MM.1S (cell line): ENCODE data around the gene GNE.
"Not testable (repeated sequence)": the region's sequence is repeated elsewhere in the genome, so short reads cannot be mapped to it uniquely, and the experiment has no call there.

Experiments
- DNase-seq: peaks from one replicate; pipeline ENCODE4 v3.0.0-alpha.2; 2015
- H2AFZ ChIP-seq: fragments of 300-600 bp; sonication (generic); 2 replicates; pipeline ENCODE4 v1.6.0; 2016; ENCODE audit warnings: antibody characterized with exemption, low read length
- H3F3A ChIP-seq: fragments of 300-600 bp; sonication (generic); 2 replicates; pipeline ENCODE4 v1.6.1; 2016; ENCODE audit warnings: mild to moderate bottlenecking, antibody characterized with exemption, low read length, moderate library complexity, mixed read lengths; ENCODE audit not compliant: insufficient read depth
- H3K27ac ChIP-seq: fragments of 300-600 bp; sonication (generic); 2 replicates; pipeline ENCODE4 v1.5.1; 2016; ENCODE audit warnings: mild to moderate bottlenecking, low read length
- H3K27me3 ChIP-seq: fragments of 300-600 bp; sonication (generic); replicated peaks from 2 replicates; pipeline ENCODE4 v1.6.0; 2016; ENCODE audit warnings: low read length; ENCODE audit not compliant: insufficient read depth
- H3K36me3 ChIP-seq: fragments of 300-600 bp; sonication (generic); replicated peaks from 2 replicates; pipeline ENCODE4 v1.6.1; 2016; ENCODE audit warnings: mild to moderate bottlenecking, low read length, mixed read lengths; ENCODE audit not compliant: insufficient read depth
- H3K4me1 ChIP-seq: fragments of 300-600 bp; sonication (generic); 2 replicates; pipeline ENCODE4 v1.6.1; 2016; ENCODE audit warnings: low read length, mixed read lengths
- H3K4me2 ChIP-seq: fragments of 300-600 bp; sonication (generic); 2 replicates; pipeline ENCODE4 v1.6.0; 2016; ENCODE audit warnings: low read depth, low read length
- H3K4me3 ChIP-seq: fragments of 300-600 bp; sonication (generic); 2 replicates; pipeline ENCODE4 v1.5.1; 2016; ENCODE audit warnings: low read length, mixed read lengths
- H3K79me2 ChIP-seq: fragments of 300-600 bp; sonication (generic); 2 replicates; pipeline ENCODE4 v1.6.1; 2016; ENCODE audit warnings: mixed run types, low read length, mixed read lengths
- H3K9ac ChIP-seq: fragments of 300-600 bp; sonication (generic); 2 replicates; pipeline ENCODE4 v1.6.1; 2016; ENCODE audit warnings: low read length, mixed read lengths
- H3K9me2 ChIP-seq: fragments of 300-600 bp; sonication (generic); replicated peaks from 2 replicates; pipeline ENCODE4 v1.6.1; 2016; ENCODE audit warnings: mild to moderate bottlenecking, low read length, mixed read lengths; ENCODE audit not compliant: insufficient read depth
- H3K9me3 ChIP-seq: fragments of 300-600 bp; sonication (generic); replicated peaks from 2 replicates; pipeline ENCODE4 v1.6.1; 2016; ENCODE audit warnings: mild to moderate bottlenecking, low read length, mixed read lengths; ENCODE audit not compliant: insufficient read depth
- H4K20me1 ChIP-seq: fragments of 300-600 bp; sonication (generic); 2 replicates; pipeline ENCODE4 v1.6.1; 2016; ENCODE audit warnings: mild to moderate bottlenecking, low read length, moderate library complexity, mixed read lengths; ENCODE audit not compliant: insufficient read depth
- EZH2 ChIP-seq: fragments of 300-600 bp; sonication (generic); optimal IDR thresholded peaks from 2 replicates; pipeline ENCODE3; 2017; ENCODE audit warnings: low read depth, mild to moderate bottlenecking, antibody characterized with exemption, low read length, mixed read lengths
- EZH2phosphoT487 ChIP-seq: fragments of 300-600 bp; sonication (generic); IDR thresholded peaks from 2 replicates; pipeline ENCODE4 v1.6.1; 2018; ENCODE audit warnings: antibody characterized with exemption, low read length
- TF ChIP-seq, protein P1 (sequence below): fragments of 300-600 bp; sonication (generic); IDR thresholded peaks from 2 replicates; pipeline ENCODE4 v1.5.1; 2016; ENCODE audit warnings: antibody characterized with exemption, low read length, mixed read lengths

Gene GNE

GRCh38 chr9:36189976-36190375, 68.3 kb downstream of the GNE start:
- H3K4me1 ChIP-seq = peaks cover 31% of the 10 kb centered on the region
- H3K4me3 ChIP-seq = peak overlapping the region; percentile 95
- no peaks in the 10 kb centered on the region for H3K36me3 ChIP-seq
- H3K79me2 ChIP-seq = peaks cover 43% of the 10 kb centered on the region
- peak overlapping the region; percentile 64; the same call in 1 of the 2 replicates for H3K27ac ChIP-seq
- H3K9me3 ChIP-seq = no peaks in the 10 kb centered on the region
- peak overlapping the region; percentile 89 for H3K9ac ChIP-seq
- H3K27me3 ChIP-seq = no peaks in the 10 kb centered on the region
- peaks cover 31% of the 10 kb centered on the region for H4K20me1 ChIP-seq
- peak; percentile 10 for DNase-seq
- H3K4me2 ChIP-seq = peak overlapping the region; percentile 90
- no peaks in the 10 kb centered on the region for H3K9me2 ChIP-seq
- TF ChIP-seq EZH2 (no peak), EZH2phosphoT487 (no peak)
- TF ChIP-seq, protein P1, sequence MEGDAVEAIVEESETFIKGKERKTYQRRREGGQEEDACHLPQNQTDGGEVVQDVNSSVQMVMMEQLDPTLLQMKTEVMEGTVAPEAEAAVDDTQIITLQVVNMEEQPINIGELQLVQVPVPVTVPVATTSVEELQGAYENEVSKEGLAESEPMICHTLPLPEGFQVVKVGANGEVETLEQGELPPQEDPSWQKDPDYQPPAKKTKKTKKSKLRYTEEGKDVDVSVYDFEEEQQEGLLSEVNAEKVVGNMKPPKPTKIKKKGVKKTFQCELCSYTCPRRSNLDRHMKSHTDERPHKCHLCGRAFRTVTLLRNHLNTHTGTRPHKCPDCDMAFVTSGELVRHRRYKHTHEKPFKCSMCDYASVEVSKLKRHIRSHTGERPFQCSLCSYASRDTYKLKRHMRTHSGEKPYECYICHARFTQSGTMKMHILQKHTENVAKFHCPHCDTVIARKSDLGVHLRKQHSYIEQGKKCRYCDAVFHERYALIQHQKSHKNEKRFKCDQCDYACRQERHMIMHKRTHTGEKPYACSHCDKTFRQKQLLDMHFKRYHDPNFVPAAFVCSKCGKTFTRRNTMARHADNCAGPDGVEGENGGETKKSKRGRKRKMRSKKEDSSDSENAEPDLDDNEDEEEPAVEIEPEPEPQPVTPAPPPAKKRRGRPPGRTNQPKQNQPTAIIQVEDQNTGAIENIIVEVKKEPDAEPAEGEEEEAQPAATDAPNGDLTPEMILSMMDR = no peak
- no peaks in the 10 kb centered on the region for H3F3A ChIP-seq
- peak overlapping the region; percentile 95; the same call in 1 of the 2 replicates for H2AFZ ChIP-seq

- no peaks in the 10 kb centered on the region for H3K9me3 ChIP-seq
- no peak for TF ChIP-seq EZH2
- no peak for TF ChIP-seq EZH2phosphoT487
- TF ChIP-seq, protein P1 = no peak
- H3K4me1 ChIP-seq = peaks cover 26% of the 10 kb centered on the region
- no peaks in the 10 kb centered on the region for H3K36me3 ChIP-seq
- peaks cover 15% of the 10 kb centered on the region for H4K20me1 ChIP-seq
- DNase-seq = no peak
- H2AFZ ChIP-seq = no peak overlapping the region
- peaks cover 25% of the 10 kb centered on the region for H3K79me2 ChIP-seq
- no peaks in the 10 kb centered on the region for H3K9me2 ChIP-seq
- no peak overlapping the region for H3K4me2 ChIP-seq
- no peak overlapping the region for H3K27ac ChIP-seq
- H3F3A ChIP-seq = no peaks in the 10 kb centered on the region
- no peak overlapping the region for H3K9ac ChIP-seq
- no peak overlapping the region for H3K4me3 ChIP-seq
- H3K27me3 ChIP-seq = no peaks in the 10 kb centered on the region
These were observed 70.0 kb downstream of the GNE start for GRCh38 chr9:36188212-36188611.

GRCh38 chr9:36187414-36187813, 70.8 kb downstream of the GNE start:
- Histone ChIP-seq H3K27me3 (no peaks in the 10 kb centered on the region), H3K36me3 (no peaks in the 10 kb centered on the region), H3K9me3 (no peaks in the 10 kb centered on the region), H3K4me2 (no peak overlapping the region), H3K9me2 (no peaks in the 10 kb centered on the region), H3K9ac (no peak overlapping the region), H2AFZ (no peak overlapping the region), H3F3A (no peaks in the 10 kb centered on the region), H3K4me3 (no peak overlapping the region), H4K20me1 (peaks cover 7% of the 10 kb centered on the region), H3K4me1 (peaks cover 18% of the 10 kb centered on the region), H3K27ac (no peak overlapping the region), H3K79me2 (peaks cover 17% of the 10 kb centered on the region)
- TF ChIP-seq EZH2phosphoT487 (no peak), EZH2 (no peak)
- TF ChIP-seq, protein P1 = no peak
- DNase-seq = peak; percentile 31

DNA sequence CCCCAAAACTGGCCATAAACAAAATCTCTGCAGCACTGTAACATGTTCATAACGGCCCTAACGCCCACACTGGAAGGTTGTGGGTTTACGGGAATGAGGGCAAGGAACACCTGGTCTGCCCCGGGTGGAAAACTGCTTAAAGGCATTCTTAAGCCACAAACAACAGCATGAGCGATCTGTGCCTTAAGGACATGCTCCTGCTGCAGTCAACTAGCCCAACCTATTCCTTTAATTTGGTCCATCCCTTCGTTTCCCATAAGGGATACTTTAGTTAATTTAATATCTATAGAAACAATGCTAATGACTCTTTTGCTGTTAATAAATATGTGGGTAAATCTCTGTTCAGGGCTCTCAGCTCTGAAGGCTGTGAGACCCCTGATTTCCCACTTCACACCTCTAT, 78.0 kb downstream of the GNE start:
- H3K9me2 ChIP-seq, H3F3A ChIP-seq, H3K9ac ChIP-seq, H3K4me2 ChIP-seq, DNase-seq, H3K27ac ChIP-seq, H3K36me3 ChIP-seq, H3K9me3 ChIP-seq, H3K4me1 ChIP-seq, H4K20me1 ChIP-seq, H2AFZ ChIP-seq, H3K4me3 ChIP-seq, H3K79me2 ChIP-seq, H3K27me3 ChIP-seq: not testable (repeated sequence)
